GM18508 (cell line): ENCODE data around the gene NEMP2.
A peak's percentile ranks its signal among the peaks of the same experiment; 100 is the strongest.

Source experiments
- ATAC-seq: cut with Tn5 transposase; IDR thresholded peaks from one replicate; pipeline ENCODE4 v1.9.1; 2021; ENCODE audit warnings: moderate number of reproducible peaks; ENCODE audit not compliant: insufficient read depth, unreplicated experiment

The NEMP2 gene

GRCh38 chr2:190562121-190562520 is 27.6 kb upstream of the NEMP2 start:
- no peak for ATAC-seq

GRCh38 chr2:190561094-190561493 is 26.6 kb upstream of the NEMP2 start:
- no peak for ATAC-seq

- ATAC-seq = no peak
These were observed 20.0 kb upstream of the NEMP2 start for GRCh38 chr2:190554357-190555006.

GRCh38 chr2:190553254-190553653 is 18.7 kb upstream of the NEMP2 start:
- ATAC-seq = no peak

- no peak for ATAC-seq
These were observed 17.4 kb upstream of the NEMP2 start for GRCh38 chr2:190551928-190552327.

GRCh38 chr2:190550137-190550536 is 15.6 kb upstream of the NEMP2 start:
- no peak for ATAC-seq

GRCh38 chr2:190547886-190548285 is 13.4 kb upstream of the NEMP2 start:
- ATAC-seq = no peak

- no peak for ATAC-seq
These were observed 12.2 kb upstream of the NEMP2 start for GRCh38 chr2:190546734-190547133.

- no peak for ATAC-seq
These were observed 11.2 kb upstream of the NEMP2 start for GRCh38 chr2:190545555-190546385.

GRCh38 chr2:190545093-190545492 is 10.6 kb upstream of the NEMP2 start:
- ATAC-seq = no peak

- ATAC-seq = no peak
These were observed 5.5 kb upstream of the NEMP2 start for GRCh38 chr2:190540048-190540447.

GRCh38 chr2:190538201-190538600 is 3.7 kb upstream of the NEMP2 start:
- ATAC-seq = no peak

GRCh38 chr2:190537765-190538164 is 3.2 kb upstream of the NEMP2 start:
- no peak for ATAC-seq

- ATAC-seq = no peak
These were observed 1.1 kb upstream of the NEMP2 start for GRCh38 chr2:190535586-190535985.

- ATAC-seq = no peak
These were observed 558 bp upstream of the NEMP2 start for GRCh38 chr2:190535121-190535439.

- peak; percentile 9 for ATAC-seq
These were observed 583 bp downstream of the NEMP2 start for GRCh38 chr2:190533968-190534309.

GRCh38 chr2:190533175-190533967 is 1.2 kb downstream of the NEMP2 start:
- no peak for ATAC-seq

- no peak for ATAC-seq
These were observed 1.9 kb downstream of the NEMP2 start for GRCh38 chr2:190532581-190532980.

- no peak for ATAC-seq
These were observed 4.1 kb downstream of the NEMP2 start for GRCh38 chr2:190530248-190530900.

GRCh38 chr2:190529486-190530247 is 4.9 kb downstream of the NEMP2 start:
- no peak for ATAC-seq
